HPDE6-E6E7 (cell line): ENCODE measurements around the gene ACOT7.

Source experiments
- DNase-seq: peaks from one replicate; pipeline ENCODE4 v3.0.0; 2011; ENCODE audit warnings: missing footprints; ENCODE audit errors: extremely low spot score

The ACOT7 gene

GRCh38 chr1:6424000-6424565 is 30.5 kb upstream of the ACOT7 start:
- no peak for DNase-seq

GRCh38 chr1:6423321-6423999 is 29.9 kb upstream of the ACOT7 start:
- DNase-seq, result peak; percentile 84

GRCh38 chr1:6421266-6421665 is 27.7 kb upstream of the ACOT7 start:
- no peak for DNase-seq

GRCh38 chr1:6420454-6421042 is 27.0 kb upstream of the ACOT7 start:
- DNase-seq, result no peak

GRCh38 chr1:6419804-6420453 is 26.4 kb upstream of the ACOT7 start, which contains the start of gene HES2:
Gene HES2, minus strand, starts transcription at chr1:6419919. Its CDS starts 99 bp downstream, at chr1:6419820.
- peak; percentile 63 for DNase-seq

GRCh38 chr1:6419397-6419803 is 25.8 kb upstream of the ACOT7 start:
- no peak for DNase-seq

- no peak for DNase-seq
Observed at GRCh38 chr1:6418668-6419396, 25.3 kb upstream of the ACOT7 start.

- DNase-seq, result no peak
Observed at GRCh38 chr1:6417961-6418667, 24.5 kb upstream of the ACOT7 start.

GRCh38 chr1:6416906-6417305 is 23.3 kb upstream of the ACOT7 start:
- DNase-seq, result no peak

- no peak for DNase-seq
Observed at GRCh38 chr1:6416295-6416656, 22.7 kb upstream of the ACOT7 start.

- no peak for DNase-seq
Observed at GRCh38 chr1:6414881-6415626, 21.5 kb upstream of the ACOT7 start.

GRCh38 chr1:6414443-6414844 is 20.9 kb upstream of the ACOT7 start:
- DNase-seq, result peak; percentile 96

- no peak for DNase-seq
Observed at GRCh38 chr1:6412896-6413295, 19.3 kb upstream of the ACOT7 start.

GRCh38 chr1:6410248-6410893 is 16.8 kb upstream of the ACOT7 start:
- DNase-seq, result no peak

- DNase-seq, result no peak
Observed at GRCh38 chr1:6409733-6410132, 16.2 kb upstream of the ACOT7 start.

- DNase-seq, result no peak
Observed at GRCh38 chr1:6409053-6409452, 15.5 kb upstream of the ACOT7 start.

GRCh38 chr1:6408023-6408422 is 14.5 kb upstream of the ACOT7 start:
- DNase-seq, result no peak

GRCh38 chr1:6401673-6402072 is 8.1 kb upstream of the ACOT7 start:
- DNase-seq, result no peak

- no peak for DNase-seq
Observed at GRCh38 chr1:6399294-6399693, 5.7 kb upstream of the ACOT7 start.

- DNase-seq, result no peak
Observed at GRCh38 chr1:6397844-6398441, 4.4 kb upstream of the ACOT7 start.
